GM21529 (cell line): ENCODE results near the gene HIVEP1.
A peak's percentile ranks its signal among the peaks of the same experiment; 100 is the strongest.

Experiments
- ATAC-seq: cut with Tn5 transposase; IDR thresholded peaks from one replicate; pipeline ENCODE4 v1.9.1; 2021; ENCODE audit not compliant: unreplicated experiment

The HIVEP1 gene

DNA sequence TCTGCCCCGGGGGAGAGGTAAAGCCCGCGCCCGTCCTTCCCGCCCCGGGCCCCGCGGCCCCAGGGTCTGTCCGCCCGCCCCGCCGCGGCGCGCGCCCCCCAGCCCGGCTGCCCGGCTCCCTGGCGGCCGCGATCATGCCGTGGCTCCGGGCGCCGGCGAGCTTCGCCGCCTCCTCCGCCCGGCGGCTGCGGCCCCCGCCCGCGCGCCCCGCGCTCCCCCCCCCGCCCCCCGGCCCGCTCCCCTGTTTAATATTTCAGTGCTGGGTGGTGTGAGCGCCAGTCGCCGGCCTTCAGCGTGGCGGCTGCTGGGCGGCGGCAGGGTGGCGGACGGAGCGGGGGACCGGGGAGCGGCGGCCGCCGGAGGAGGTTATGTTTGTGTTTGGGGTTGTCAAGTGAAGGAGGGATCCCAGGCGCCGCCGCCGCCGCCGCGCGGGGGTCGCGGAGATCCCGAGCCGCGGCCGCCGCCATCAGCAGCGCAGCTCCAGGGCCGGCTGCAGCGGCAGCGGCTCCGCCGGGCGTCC lies at the start of gene HIVEP1:
TSS of gene HIVEP1 (plus strand) at position 275 of the 520 bp plus-strand sequence. CDS start 3,317 bp downstream, outside the sequence.
- peak; percentile 0 for ATAC-seq

DNA sequence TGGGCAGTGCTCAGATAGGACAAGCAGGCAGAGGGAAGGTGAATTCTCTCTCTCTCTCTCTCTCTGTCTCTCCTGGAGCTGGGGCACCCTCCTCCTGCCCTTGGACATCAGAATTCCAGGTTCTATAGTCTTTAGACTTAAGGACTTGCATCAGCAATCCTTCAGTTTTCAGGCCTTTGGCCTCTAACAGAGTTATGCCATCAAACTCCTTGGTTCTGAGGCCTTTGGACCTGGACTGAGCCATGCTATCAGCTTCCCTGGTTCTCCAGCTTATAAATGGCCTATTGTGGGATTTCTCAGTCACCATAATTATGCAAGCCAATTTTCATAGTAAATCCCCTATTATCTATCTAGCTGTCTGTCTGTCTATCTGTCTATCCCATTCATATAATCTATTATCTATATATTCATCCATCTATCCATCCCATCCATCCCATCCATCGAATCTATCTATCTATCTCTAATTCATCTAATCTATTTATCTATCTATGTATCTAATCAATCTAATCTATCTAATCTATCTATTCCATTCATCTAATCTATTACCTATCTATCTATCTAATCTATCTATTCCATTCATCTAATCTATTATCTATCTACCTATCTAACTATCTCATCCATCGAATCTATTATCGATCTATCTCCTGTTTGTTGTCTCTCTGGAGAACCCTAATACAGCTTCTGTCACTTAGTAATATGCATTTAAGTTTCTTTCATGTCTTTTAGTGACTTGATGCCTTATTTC lies 48.2 kb upstream of the HIVEP1 start:
- ATAC-seq: no peak

GRCh38 chr6:11964729-11965335 lies 47.3 kb upstream of the HIVEP1 start:
- ATAC-seq: no peak

DNA sequence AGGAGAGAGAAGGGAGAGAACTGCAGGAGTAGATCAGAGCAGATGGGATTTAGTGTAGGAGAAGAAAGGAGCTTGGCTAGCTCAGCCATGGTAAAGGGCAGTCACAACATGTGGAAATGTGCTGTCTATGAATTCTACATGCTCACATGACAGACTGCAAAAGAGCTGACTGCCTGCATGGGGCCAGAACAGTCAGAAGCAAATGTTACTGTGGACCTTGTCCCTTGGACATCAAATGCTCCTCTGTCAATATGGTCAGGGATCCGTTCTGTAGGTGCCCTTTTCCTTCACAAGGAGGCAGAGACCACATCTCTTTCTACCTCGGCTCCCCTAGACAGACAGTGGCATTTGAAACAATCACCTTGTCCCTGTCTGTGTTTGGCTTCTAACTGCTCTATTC lies 46.6 kb upstream of the HIVEP1 start:
- no peak for ATAC-seq

DNA sequence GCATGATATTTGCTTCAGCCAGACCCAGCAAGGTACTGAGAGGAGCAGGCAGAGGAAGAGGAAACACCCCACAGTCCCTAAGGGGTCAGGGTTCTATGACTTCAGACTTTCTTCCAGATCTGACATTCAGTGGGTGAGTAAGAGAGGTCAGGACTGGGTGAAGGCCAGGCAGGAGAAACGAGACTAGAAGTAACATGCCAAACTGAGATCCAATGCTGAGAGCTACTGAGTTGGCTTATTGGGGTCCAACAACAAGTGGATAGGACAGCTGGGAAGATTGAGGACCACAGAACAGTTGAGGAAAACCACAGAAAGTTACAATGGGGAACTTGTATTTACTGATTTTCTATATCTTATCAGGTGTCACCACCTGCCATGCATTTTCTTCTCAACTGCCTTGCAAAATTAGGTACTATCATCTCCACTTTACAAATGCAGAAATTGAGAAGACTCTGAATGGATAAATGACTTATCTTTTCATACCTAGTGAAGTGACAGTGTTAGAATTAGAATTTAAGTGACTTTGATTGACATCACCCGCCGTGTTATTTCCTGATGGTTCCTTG lies 43.8 kb upstream of the HIVEP1 start:
- peak; percentile 78 for ATAC-seq

DNA sequence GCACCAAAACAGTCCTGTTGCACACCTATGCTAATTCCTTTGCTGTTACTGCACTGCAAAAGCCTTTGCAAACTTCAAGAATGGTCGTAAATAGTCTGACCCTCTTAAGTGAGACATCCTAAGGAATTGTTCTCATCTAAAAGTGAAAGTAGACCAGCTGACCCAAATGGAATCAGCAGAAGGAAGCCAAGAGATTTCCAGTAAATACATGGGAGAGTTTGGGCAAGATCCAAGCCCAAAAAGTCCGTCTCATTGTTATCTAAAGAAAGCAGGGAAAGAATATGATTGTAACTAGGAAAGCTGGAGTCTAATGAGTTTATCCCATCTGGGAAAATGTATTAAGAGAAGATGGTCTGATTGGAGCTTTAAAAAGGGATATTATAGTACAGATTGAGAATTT lies 43.0 kb upstream of the HIVEP1 start:
- ATAC-seq: no peak

DNA sequence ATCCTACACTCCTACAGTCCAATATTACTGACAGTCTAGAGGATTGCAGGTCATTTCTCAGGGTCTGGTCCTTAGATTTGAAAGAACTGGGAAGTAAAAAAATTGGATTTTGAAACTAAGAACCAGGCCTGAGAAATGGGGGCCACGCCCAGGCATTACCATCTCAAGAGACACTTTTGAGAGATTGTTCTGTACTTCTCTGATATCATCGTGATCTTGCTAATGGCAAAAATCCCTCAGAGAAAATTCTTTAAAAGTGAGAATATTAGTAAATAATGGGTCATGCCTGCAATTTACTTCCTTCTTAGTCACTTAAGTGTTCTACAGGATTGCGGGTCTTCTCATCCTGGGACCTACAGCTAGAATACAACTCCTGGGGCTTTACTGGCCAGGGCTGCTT lies 42.0 kb upstream of the HIVEP1 start:
- no peak for ATAC-seq

GRCh38 chr6:11971154-11971553 lies 41.0 kb upstream of the HIVEP1 start:
- ATAC-seq: no peak

DNA sequence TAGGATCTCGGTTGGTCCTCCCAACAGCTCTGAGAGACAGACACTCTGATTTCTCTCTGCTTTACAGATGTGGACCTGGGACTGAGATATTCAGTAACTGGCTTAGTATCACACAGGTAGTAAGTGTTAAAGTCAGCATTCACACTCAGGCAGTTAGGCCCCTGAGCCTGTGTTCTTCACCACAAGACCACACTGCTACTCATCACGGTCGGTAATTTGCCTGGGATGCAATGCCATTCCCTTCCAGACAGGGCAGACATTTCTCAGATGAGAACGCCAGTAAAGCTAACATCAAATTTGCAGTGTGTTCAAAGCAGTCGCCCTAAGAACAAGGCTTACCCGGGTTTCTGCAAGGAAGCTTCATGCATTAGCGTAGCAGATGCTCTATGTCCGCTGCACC lies 39.8 kb upstream of the HIVEP1 start:
- no peak for ATAC-seq

DNA sequence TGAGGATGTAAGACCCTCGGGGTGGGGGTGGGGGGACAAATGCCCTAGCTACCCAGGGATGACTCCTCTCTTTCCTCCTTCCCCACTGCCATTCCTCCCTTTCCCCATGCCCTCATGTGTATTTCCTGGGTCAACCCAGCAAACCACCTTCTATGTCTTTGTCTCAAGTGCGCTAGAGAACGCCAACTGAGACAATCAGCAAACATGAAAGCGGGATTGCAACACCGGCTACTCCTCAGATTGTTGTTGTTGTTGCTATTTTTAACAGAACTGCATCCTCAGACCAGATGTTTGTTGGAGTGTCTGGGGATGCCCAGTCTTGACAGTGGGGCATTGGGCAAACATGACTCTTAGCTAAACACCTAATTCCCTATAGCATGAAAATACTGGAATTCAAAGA lies 39.3 kb upstream of the HIVEP1 start:
- ATAC-seq: no peak

DNA sequence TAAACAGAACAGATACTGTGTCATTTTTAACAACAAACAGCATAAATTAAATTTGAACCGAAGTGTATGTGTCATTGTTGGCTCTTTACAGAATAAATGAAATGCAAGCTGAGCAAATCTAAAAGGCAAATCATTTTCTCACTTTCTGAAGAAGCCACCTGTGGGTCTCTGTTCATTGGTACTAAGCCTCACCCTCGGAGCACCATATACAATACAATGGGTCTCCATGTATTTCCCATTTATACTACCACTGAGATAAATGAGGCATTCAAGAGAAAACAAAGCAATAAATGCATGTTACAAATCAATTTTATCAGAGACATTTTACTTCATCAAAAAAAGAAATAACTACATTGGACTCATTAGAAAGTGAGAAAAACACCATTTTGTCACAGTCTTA lies 38.9 kb upstream of the HIVEP1 start:
- ATAC-seq: no peak

- ATAC-seq: no peak
Observed at GRCh38 chr6:11974089-11974488, 38.0 kb upstream of the HIVEP1 start.

DNA sequence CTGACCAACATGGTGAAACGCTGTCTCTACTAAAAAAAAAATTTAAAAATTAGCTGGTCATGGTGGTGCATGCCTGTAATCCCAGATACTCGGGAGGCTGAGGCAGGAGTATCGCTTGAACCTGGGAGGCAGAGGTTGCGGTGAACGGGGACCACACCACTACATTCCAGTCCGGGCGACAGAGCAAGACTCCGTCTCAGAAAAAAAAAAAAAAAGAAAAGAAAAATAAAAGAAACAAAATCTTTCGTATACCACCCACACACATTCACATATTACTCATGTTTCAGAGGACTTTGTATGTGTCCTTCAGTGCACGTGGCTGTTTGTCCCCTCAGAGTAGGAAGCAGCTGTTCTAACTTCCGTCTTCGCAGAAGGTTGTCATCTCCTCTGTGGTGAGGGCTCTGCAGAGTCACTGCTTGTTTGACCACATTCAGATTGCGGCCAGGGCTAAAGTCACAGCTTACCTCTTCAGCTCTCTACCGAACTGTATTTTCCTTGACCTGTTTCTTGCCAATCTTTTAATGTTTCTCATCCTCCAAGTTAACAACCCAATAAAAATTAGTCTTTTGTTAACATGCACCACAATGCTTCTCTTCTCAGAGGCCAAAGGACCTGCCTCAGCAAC lies 36.6 kb upstream of the HIVEP1 start:
- peak; percentile 88 for ATAC-seq

DNA sequence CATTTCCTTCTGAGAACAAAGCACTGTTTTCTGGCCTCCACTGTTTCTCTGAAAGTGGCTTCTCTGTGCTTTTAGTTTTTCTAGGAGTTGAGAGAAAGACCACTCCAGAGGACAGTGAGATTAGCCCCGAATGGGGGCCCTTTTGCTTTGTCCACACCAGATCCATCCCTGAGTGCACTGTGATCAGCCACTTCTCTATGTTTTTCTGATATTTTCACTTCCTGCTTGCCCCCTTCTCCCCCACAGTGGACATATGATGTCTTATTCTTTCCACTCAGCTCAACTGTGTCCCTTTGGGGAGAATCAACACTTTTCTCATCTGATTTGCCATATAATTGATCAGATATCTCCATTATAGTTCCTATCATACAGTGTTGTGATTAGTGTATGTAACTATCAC lies 35.6 kb upstream of the HIVEP1 start:
- no peak for ATAC-seq

DNA sequence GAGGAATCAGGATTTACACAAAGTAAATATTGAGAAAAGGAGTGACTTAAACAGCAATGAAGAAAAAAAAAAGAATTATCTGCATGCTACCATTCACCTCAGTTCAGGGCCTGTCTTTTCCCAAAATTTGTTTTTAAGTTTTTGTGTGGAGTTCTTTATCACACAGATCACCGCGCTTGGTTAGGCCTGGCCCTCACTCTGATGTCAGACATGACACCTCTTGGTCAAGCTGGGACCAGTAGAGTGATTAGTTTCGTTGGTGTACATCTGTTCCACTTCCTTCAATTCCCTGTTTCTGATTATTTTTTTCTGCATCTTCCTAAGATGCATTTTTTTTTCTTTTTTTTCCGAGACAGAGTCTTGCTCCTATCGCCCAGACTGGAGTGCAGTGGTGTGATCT lies 34.9 kb upstream of the HIVEP1 start:
- ATAC-seq: no peak

DNA sequence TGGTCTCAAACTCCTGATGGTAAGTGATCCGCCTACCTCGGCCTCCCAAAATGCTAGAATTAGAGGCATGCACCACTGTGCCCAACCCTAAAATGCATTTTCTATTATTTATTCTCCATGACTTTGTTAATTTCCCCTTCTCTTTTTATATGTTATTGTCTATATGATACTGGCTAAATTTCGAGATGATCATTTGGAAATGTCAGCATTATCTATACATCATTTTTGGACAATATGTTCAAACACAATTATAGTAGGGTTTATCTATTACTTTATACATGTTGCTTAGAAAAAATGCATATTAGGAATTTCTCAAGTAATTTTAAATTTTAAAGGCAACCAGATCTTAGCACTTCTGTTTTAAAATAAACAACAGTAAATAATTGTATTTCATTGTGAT lies 34.4 kb upstream of the HIVEP1 start:
- ATAC-seq: no peak

- ATAC-seq: no peak
Observed at GRCh38 chr6:11978169-11978987, 33.7 kb upstream of the HIVEP1 start.

- no peak for ATAC-seq
Observed at GRCh38 chr6:11979866-11980265, 32.2 kb upstream of the HIVEP1 start.

DNA sequence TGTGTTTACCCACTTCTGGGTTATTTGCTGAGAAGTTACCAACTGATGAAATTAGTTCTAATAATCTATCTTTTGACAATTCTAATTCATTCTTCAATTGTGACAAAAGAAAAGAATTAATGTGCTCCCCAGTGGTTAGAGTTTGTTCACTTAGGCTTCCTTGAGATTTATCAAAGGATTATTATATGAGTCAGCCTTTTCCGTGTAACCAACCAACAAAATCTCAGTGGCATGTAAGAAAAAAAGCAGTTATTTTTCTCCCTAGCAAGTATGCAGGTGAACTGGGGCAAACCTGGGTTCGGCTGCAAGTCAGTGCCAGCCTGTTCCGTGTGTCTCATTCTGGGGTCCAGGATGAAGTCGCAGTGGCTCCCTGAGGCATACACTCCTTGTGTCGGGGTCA lies 28.8 kb upstream of the HIVEP1 start:
- no peak for ATAC-seq

DNA sequence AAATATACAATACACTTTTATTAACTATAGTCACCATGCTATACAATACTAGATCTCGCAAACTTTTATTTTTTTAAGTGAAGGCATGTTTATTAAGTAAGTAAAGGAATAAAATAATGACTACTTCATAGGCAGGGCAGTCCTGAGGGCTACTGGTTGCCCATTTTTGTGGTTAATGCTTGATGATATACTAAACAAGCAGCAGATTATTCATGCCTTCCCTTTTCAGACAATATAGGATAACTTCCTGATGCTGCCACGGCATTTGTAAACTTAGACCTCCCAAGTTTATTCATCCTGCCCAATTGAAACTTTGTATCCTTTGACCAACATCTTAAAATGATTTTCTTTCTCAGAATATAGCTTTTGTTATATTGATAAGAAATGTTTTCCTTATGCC lies 24.7 kb upstream of the HIVEP1 start:
- ATAC-seq: no peak

DNA sequence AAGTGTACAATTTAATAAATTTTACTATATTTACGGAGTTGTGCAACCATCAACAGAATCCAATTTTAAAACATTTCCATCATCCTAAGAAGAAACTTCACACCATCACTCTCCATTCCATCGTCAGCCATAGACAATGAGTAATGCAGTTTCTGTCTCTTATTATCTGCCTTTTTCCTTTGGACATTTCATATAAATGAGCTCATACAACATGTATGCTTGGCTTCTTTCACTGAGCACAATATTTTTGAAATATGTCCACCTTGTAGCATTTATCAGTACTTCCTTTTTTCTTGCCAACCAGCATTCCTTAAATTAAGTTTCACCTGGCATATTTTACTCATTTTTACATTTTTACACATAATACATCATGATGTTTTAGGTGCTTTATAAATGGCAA lies 22.7 kb upstream of the HIVEP1 start:
- ATAC-seq: no peak
